HL-60 (cell line): ENCODE data around the gene GOLGA3.

Experiments used
- DNase-seq, 2 experiments: peaks; one replicate each; pipeline ENCODE4 v3.0.0-alpha.2; 2010 to 2020; ENCODE audit warnings: low read depth in 1 of 2, low spot score in 1 of 2
- H3K27ac ChIP-seq: fragments of 250-450 bp; sonication (Bioruptor Pico); replicated peaks from 2 replicates; pipeline ENCODE4 v1.5.1; 2020; ENCODE audit warnings: mild to moderate bottlenecking, moderate library complexity
- H3K27me3 ChIP-seq: fragments of 250-450 bp; sonication (Bioruptor Pico); 2 replicates; pipeline ENCODE4 v1.5.1; 2021; ENCODE audit warnings: mild to moderate bottlenecking, moderate library complexity; ENCODE audit not compliant: insufficient read depth, poor library complexity, severe bottlenecking
- H3K4me3 ChIP-seq: replicated peaks from 2 replicates; pipeline ENCODE4 v1.5.1; 2011; ENCODE audit warnings: mild to moderate bottlenecking, control low read depth, low read length; ENCODE audit not compliant: insufficient read depth
- CTCF ChIP-seq: IDR thresholded peaks from one replicate; pipeline ENCODE4 v1.5.1; 2011; ENCODE audit warnings: low read length, control low read depth, inconsistent platforms; ENCODE audit not compliant: insufficient read depth
- GABPA ChIP-seq: IDR thresholded peaks from 2 replicates; pipeline ENCODE4 v1.6.1; 2012; ENCODE audit warnings: low read depth
- POLR2AphosphoS5 ChIP-seq: IDR thresholded peaks from 2 replicates; pipeline ENCODE4 v1.6.1; 2012; ENCODE audit warnings: low read depth
- REST ChIP-seq: IDR thresholded peaks from 2 replicates; pipeline ENCODE4 v1.6.1; 2012; ENCODE audit warnings: low read depth; ENCODE audit not compliant: insufficient replicate concordance
- SPI1 ChIP-seq: IDR thresholded peaks from 2 replicates; pipeline ENCODE4 v1.6.1; 2012; ENCODE audit warnings: low read depth, mild to moderate bottlenecking, borderline replicate concordance

GOLGA3 gene

GRCh38 chr12:132824053-132824452 is 4.6 kb downstream of the GOLGA3 start:
- H3K27ac ChIP-seq, result no peak overlapping the region
- TF ChIP-seq REST, result no peak
- TF ChIP-seq CTCF, result no peak
- TF ChIP-seq GABPA, result no peak
- no peak for TF ChIP-seq SPI1
- no peak for TF ChIP-seq POLR2AphosphoS5
- DNase-seq, result no peak
- no peaks in the 10 kb centered on the region for H3K27me3 ChIP-seq
- H3K4me3 ChIP-seq, result no peak overlapping the region

GRCh38 chr12:132818562-132818961 is 10.1 kb downstream of the GOLGA3 start:
- no peak for DNase-seq
- Histone ChIP-seq H3K27me3 (no peaks in the 10 kb centered on the region), H3K4me3 (no peak overlapping the region), H3K27ac (no peak overlapping the region)
- TF ChIP-seq SPI1 (no peak), POLR2AphosphoS5 (no peak), REST (no peak), CTCF (no peak), GABPA (no peak)

GRCh38 chr12:132814232-132814631 is 14.4 kb downstream of the GOLGA3 start:
- Histone ChIP-seq H3K4me3 (no peak overlapping the region), H3K27ac (no peak overlapping the region), H3K27me3 (no peaks in the 10 kb centered on the region)
- TF ChIP-seq CTCF, result no peak
- no peak for TF ChIP-seq GABPA
- no peak for TF ChIP-seq SPI1
- TF ChIP-seq REST, result no peak
- no peak for TF ChIP-seq POLR2AphosphoS5
- DNase-seq, result no peak
